Central memory CD8-positive, alpha-beta T cell (primary cell): ENCODE data around the gene RAE1.

Source experiments
- ATAC-seq: fragments of 150-1000 bp; cut with Tn5 transposase; replicated peaks from 2 replicates; pipeline ENCODE4 v1.10.0; 2022; ENCODE audit warnings: mild to moderate bottlenecking, moderate FRiP score, moderate number of reproducible peaks; ENCODE audit not compliant: poor library complexity, severe bottlenecking; ENCODE audit errors: extremely low read depth
- DNase-seq, 2 donors: peaks; one replicate each; pipeline ENCODE4 v3.0.0; 2021; ENCODE audit warnings: low spot score in 2 of 2
- H3K27ac Mint-ChIP-seq: one replicate; pipeline ENCODE4 v1.8.0; 2022; ENCODE audit warnings: low read depth, mild to moderate bottlenecking, moderate library complexity, mixed read lengths
- H3K27me3 Mint-ChIP-seq: one replicate; pipeline ENCODE4 v1.8.0; 2022; ENCODE audit warnings: mixed read lengths
- H3K36me3 Mint-ChIP-seq: one replicate; pipeline ENCODE4 v1.8.0; 2022; ENCODE audit warnings: mild to moderate bottlenecking, moderate library complexity, mixed read lengths; ENCODE audit not compliant: insufficient read depth
- H3K4me1 Mint-ChIP-seq: one replicate; pipeline ENCODE4 v1.8.0; 2022; ENCODE audit warnings: mixed read lengths
- H3K4me3 Mint-ChIP-seq: one replicate; pipeline ENCODE4 v1.8.0; 2022; ENCODE audit warnings: mild to moderate bottlenecking, moderate library complexity, mixed read lengths
- H3K9me3 Mint-ChIP-seq: one replicate; pipeline ENCODE4 v1.8.0; 2022; ENCODE audit warnings: mixed read lengths

RAE1 gene

DNA sequence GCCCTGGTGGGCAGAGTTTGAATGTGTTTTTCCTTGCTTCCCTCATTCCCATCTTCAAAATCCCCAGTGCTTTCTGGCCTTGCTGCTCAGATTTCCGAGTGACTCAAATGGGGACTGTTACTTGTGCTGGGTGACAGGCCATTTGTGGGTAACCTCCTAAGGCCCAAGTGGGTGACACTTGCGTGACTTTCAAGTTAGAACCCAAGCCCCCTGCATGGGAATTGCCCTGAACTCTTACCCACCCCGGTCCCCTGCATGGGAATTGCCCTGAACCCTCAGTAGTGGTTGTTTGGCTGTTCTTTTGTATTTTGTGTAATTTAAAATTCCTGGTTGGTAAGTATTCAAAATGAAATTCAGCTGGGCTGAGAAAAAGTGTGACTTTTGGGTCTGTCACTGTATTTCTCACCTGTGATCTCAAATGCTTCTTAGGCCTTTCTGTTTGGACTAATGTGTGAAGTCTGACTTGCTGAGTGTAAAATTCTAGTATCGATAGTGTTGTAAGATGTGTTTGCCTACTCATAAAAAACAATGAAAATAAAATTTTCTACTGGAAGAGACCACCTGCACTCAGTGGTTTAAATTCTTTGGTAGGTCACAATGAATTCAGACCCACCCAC lies 27.7 kb downstream of the RAE1 start:
- peaks cover 39% of the 10 kb centered on the region for H3K36me3 Mint-ChIP-seq

DNA sequence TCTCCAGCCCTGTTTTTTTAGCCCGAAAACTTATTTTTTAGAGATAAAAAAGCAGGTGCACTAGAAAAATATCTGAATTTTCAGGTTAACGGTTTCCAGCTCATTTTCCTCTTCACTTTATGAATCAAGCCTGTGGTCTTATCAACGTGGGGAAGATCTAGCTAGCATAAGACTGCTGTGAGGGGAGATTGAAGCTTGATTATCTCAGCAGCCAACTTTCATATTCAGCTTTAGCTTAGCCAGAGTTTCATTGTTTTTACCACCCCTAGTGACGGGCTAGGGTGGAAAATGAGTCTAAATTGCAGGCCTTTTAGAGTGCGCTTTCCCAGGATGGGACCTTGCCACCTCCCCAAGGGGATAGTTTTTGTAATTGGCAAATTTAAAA lies 28.2 kb downstream of the RAE1 start:
- H3K4me1 Mint-ChIP-seq, result peaks cover 44% of the 10 kb centered on the region
- H3K27ac Mint-ChIP-seq, result peak overlapping the region; percentile 82
- ATAC-seq (no peak), DNase-seq (no peak)
- H3K27me3 Mint-ChIP-seq, result no peaks in the 10 kb centered on the region
- H3K36me3 Mint-ChIP-seq, result peaks cover 36% of the 10 kb centered on the region
- no peaks in the 10 kb centered on the region for H3K9me3 Mint-ChIP-seq
- no peak overlapping the region for H3K4me3 Mint-ChIP-seq

More for the DNA sequence above, 27.7 kb downstream of the RAE1 start:
- Mint-ChIP-seq H3K4me1 (peaks cover 39% of the 10 kb centered on the region), H3K9me3 (no peaks in the 10 kb centered on the region), H3K27ac (peak overlapping the region; percentile 82), H3K27me3 (no peaks in the 10 kb centered on the region), H3K4me3 (no peak overlapping the region)
- DNase-seq (no peak), ATAC-seq (no peak)

DNA sequence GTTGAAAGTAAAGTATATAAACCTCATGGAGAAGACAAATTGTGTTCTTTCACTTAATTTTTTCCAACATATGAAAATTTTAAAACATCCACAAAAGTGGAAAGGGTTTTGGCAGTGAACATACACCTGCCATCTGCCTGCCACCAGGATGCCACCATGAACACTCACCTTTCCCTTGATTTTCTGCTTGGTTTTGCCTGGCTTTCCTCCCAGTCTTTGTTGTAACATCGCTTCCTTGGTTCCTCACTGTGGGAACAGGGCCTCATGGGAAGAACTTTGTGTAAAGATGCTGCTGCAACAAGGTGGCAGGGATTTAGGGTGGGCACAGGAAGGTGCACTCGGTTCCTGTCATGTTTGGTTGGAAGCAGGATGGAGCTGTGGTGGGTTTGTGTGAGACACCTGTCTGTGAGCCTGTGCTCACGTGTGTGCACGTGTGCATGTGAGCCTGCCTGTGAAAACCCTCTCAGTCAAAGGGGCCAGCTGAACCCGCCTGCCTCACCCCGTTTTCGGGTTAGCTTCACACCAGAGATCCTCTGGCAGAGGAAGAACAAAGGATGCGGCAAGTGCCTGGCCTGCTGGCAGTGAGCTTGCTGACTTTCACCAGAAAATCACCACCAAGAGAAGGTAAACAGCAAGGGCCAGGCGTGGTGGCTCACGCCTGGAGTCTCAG lies 29.2 kb downstream of the RAE1 start:
- ATAC-seq, result no peak
- DNase-seq, result no peak
- Mint-ChIP-seq H3K4me1 (peaks cover 48% of the 10 kb centered on the region), H3K9me3 (no peaks in the 10 kb centered on the region), H3K27me3 (no peaks in the 10 kb centered on the region), H3K4me3 (no peak overlapping the region), H3K36me3 (peaks cover 34% of the 10 kb centered on the region), H3K27ac (no peak overlapping the region)

DNA sequence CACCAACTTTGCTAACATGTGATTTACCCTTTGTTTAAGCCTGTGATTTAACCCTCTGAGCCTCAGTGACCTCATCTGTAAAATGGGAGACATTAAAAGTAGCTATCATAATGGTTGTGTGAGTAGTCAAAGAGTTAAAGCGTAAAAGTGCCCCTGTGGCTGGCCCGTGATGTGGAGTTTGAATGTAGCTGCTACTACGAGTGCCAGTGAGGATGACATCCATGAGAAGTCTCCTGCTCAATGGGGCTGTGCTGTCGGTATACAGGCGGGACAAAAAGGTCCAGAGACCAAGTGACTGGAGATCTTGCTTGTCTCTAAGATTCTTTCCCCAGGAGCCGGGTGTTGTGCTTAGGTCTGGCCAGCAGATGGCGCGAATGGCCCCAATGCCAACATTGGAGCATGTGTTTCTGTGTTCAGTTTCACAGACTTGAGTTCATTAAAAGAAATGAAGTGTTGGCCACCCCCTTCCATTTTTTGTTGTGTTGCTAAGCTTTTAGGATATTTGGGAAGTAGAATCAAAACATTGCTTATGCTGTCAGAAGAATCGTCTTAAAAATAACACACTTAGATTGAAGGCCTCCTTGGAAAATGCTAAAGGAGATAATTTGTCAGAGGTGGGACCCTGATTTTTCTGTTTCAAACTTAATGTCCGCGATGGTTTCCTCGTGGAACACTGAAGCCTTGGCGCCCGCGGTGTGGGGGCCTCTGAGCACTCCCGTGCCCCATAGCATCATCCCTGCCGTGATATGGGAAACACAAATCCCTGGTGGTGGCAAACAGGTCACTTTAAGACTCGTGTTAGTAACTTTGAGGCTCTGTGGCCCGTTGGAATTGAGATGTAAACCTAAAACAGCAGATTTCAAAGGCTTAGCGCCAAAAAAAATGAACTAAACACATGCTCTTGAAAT lies 30.8 kb downstream of the RAE1 start:
- H3K36me3 Mint-ChIP-seq, result peaks cover 33% of the 10 kb centered on the region
- no peaks in the 10 kb centered on the region for H3K27me3 Mint-ChIP-seq
- no peak overlapping the region for H3K4me3 Mint-ChIP-seq
- no peaks in the 10 kb centered on the region for H3K9me3 Mint-ChIP-seq
- ATAC-seq (peak; percentile 59), DNase-seq (peak; percentile 85 to 86)
- peaks cover 37% of the 10 kb centered on the region for H3K4me1 Mint-ChIP-seq
- no peak overlapping the region for H3K27ac Mint-ChIP-seq

DNA sequence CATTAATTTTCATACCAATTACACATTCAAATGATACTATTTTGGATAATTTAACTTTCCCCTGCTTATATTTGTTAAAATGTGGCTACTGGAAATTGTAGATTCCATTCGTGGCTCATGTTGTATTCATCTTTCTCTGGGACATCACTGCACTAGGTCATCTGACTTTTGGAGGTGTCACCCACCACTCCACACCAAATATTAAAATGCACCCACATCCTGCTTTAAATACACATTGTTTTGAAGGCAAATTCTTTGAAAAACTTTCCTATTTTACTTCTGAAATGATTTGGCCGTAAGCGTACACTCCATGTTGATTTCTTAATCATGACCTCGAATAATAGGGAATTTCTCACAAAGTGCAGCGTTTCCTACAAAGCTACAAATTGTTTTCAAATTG lies 31.5 kb downstream of the RAE1 start:
- Mint-ChIP-seq H3K36me3 (peaks cover 35% of the 10 kb centered on the region), H3K27ac (peak overlapping the region; percentile 44), H3K4me1 (peaks cover 32% of the 10 kb centered on the region), H3K4me3 (no peak overlapping the region), H3K27me3 (no peaks in the 10 kb centered on the region), H3K9me3 (no peaks in the 10 kb centered on the region)
- DNase-seq (no peak), ATAC-seq (peak; percentile 53)

DNA sequence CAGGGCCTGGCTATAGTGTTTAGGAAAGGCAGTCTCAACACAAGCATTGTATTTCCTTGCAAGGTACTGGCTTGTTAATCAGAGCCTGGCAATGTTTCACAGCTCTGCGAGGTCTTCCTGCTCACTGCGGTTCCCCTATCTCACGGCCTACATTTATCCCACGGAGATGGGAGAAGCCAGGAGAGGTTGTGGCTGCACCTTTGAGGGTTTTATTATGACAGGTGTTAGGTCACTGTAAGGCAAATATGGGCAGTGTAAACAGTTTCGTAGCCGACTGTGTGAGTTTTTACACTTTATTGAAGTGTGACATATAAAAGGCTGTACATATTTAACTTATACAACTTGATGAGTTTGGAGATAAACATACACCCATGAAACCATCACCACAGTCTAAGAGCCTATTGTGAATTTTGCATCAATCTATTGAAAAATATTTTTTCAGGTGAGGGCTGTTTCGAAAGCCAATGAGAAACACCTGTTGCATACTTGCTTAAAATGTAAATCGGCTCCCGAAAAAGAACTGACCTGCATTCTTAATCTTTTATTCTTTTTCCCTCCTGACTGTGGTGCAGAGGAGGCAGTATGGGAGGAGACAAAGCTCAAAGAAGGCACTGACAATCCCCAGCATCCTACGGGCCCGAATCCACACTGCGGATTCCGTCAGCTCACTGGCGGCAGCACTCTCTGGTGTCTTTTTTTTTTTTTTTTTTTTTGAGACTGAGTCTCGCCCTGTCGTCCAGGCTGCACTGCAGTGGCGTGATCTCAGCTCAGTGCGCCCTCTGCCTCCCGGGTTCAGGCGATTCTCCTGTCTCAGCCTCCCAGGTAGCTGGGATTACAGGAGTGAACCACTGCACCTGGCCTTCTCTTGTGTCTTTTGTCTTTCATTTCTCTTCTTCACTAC lies 32.6 kb downstream of the RAE1 start:
- Mint-ChIP-seq H3K36me3 (peaks cover 27% of the 10 kb centered on the region), H3K4me3 (peak overlapping the region; percentile 20)

DNA sequence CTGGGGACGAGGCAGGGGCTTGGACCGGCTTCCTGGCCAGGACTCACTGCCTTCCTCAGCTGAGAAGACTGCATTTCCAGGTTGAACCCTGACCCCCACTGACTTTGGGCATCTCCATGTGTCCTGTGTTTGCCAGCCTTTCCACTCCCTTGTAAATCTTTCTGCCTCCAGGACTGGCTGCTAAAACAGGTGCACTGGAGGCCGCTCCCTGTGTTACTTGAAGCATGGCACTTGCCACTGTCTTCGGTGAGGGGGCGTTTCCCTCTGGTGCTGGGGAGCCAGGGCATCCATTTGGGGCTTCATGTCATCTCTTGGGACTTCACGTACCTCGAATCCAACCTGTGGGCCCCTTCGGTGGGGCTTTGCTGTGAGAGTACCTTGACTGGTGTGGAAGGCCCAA lies 33.4 kb downstream of the RAE1 start:
- H3K36me3 Mint-ChIP-seq, result peaks cover 23% of the 10 kb centered on the region
- peak overlapping the region; percentile 51 for H3K27ac Mint-ChIP-seq
- DNase-seq, result no peak
- ATAC-seq, result no peak
- peaks cover 32% of the 10 kb centered on the region for H3K4me1 Mint-ChIP-seq
- H3K4me3 Mint-ChIP-seq, result peak overlapping the region; percentile 20
- no peaks in the 10 kb centered on the region for H3K9me3 Mint-ChIP-seq
- no peaks in the 10 kb centered on the region for H3K27me3 Mint-ChIP-seq

More for the DNA sequence above, 32.6 kb downstream of the RAE1 start:
- DNase-seq (no peak), ATAC-seq (peak; percentile 31)
- Mint-ChIP-seq H3K27me3 (no peaks in the 10 kb centered on the region), H3K9me3 (no peaks in the 10 kb centered on the region), H3K4me1 (peaks cover 31% of the 10 kb centered on the region), H3K27ac (peak overlapping the region; percentile 51)

DNA sequence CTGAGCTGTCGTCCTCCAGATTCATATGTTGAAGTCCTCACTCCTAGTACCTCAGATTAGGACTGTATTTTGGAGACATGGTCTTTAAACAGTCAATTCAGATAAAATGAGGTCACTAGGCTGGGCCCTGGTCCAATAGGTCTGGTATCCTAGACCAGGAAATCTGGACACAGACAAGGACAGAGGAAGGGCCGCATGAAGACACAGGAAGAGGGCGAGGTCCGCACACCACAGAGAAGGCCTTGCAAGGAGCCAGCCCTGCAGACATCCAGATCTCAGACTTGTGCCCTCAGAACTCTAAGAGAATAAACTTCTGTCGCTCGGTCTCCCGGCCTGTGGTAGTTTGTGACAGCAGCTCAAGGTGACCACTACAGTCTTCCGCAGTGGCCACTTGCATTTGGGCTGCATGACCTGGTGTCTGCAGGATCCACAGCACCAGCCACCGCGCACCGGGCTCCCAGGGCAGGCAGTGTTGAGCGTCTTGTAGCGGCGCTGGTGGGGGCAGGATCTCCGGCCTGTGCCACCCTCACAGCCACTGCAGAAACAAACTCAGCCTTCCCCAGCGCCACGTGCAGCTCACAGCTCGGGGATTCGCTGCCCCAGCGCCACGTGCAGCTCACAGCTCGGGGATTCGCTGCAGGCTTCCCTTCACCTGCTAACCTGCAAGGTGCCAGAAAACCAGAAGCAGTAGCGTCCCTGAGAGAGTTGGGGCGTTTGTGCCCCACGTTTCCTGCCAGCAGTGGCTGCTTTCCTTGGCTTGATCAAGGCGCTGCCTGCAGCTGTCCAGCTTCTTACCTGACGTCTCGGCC lies 34.1 kb downstream of the RAE1 start:
- Mint-ChIP-seq H3K4me3 (no peak overlapping the region), H3K27me3 (no peaks in the 10 kb centered on the region), H3K9me3 (no peaks in the 10 kb centered on the region), H3K27ac (peak overlapping the region; percentile 51), H3K4me1 (peaks cover 37% of the 10 kb centered on the region), H3K36me3 (peaks cover 24% of the 10 kb centered on the region)
- DNase-seq (no peak), ATAC-seq (no peak)

DNA sequence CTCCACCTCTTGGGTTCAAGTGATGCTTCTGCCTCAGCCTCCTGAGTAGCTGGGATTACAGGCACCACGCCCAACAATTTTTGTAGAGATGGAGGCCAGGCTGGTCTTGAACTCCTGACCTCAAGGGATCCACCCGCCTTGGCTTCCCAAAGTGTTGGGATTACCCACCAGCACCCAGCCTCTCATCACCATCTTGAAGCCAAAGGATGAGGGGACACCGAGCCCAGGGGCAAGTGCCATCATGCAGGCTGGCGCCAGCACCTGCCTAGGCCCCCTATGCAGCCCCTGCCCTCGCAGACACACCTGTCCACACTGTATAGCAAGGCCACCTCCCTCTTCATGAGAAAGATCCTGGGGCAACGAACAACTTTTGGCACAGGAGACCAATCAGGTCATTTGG lies 34.9 kb downstream of the RAE1 start:
- DNase-seq (no peak), ATAC-seq (no peak)
- no peak overlapping the region for H3K27ac Mint-ChIP-seq
- H3K4me3 Mint-ChIP-seq, result no peak overlapping the region
- H3K36me3 Mint-ChIP-seq, result peaks cover 26% of the 10 kb centered on the region
- peaks cover 42% of the 10 kb centered on the region for H3K4me1 Mint-ChIP-seq
- H3K9me3 Mint-ChIP-seq, result no peaks in the 10 kb centered on the region
- H3K27me3 Mint-ChIP-seq, result no peaks in the 10 kb centered on the region

DNA sequence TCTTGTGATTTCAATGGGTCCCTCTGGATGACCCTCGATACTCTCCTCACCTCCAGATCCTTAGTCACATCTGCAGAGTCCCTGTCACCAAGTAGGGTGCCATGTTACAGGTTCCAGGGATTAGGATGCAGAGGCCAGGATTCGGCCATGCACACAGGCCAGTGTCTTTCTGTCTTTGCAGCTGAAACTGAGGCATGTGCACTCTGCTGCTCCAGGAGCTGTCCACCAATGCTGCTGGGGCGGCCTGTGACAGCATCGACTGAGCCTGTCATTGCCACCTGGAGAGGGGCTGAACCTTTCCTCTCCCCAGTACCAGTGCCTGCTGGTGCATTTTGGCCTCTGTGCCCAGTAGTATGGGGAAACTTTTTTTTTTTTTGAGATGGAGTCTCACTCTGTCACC lies 35.7 kb downstream of the RAE1 start:
- Mint-ChIP-seq H3K4me1 (peaks cover 42% of the 10 kb centered on the region), H3K27ac (no peak overlapping the region), H3K9me3 (no peaks in the 10 kb centered on the region), H3K27me3 (no peaks in the 10 kb centered on the region), H3K4me3 (no peak overlapping the region), H3K36me3 (peaks cover 28% of the 10 kb centered on the region)
- DNase-seq (no peak), ATAC-seq (no peak)

DNA sequence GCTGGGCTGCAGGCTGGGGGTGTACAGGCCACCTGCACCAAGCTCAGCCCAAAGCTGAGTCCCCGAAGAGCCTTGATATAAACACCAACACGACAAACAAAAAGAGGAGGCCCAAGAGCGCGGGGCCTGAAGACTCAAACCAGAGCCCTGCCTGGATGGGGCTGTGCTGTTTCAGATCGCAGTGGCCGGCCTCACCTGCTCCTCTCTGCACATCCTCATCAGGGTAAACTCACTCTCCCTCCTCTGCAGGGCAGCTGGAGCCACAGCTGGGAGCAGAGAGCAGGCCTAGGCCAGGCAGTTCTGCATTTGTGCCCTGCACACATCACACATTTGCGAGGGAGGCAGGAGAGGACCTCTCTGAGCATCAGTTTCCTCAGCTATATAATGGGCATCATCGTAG lies 36.4 kb downstream of the RAE1 start:
- H3K4me1 Mint-ChIP-seq, result peaks cover 36% of the 10 kb centered on the region
- no peak overlapping the region for H3K4me3 Mint-ChIP-seq
- no peaks in the 10 kb centered on the region for H3K27me3 Mint-ChIP-seq
- H3K36me3 Mint-ChIP-seq, result peaks cover 30% of the 10 kb centered on the region
- ATAC-seq, result no peak
- no peak for DNase-seq
- no peak overlapping the region for H3K27ac Mint-ChIP-seq
- H3K9me3 Mint-ChIP-seq, result no peaks in the 10 kb centered on the region
